ENCODE measurements around the gene LIMA1. TPM values are rescaled to one million over a fixed set of nuclear protein-coding genes. Genes with fewer than 3 reads are reported as not detected.
"Not testable (repeated sequence)": the region's sequence is repeated elsewhere in the genome, so short reads cannot be mapped to it uniquely, and the experiment has no call there.

Gene LIMA1
- total RNA-seq, 1 donor from 2014 or later, result 98.2 TPM

- Histone ChIP-seq H3K4me3 (ENCODE audit: low read depth, low read length) (no peak overlapping the region), H3K27me3 (ENCODE audit: control insufficient read depth, insufficient read depth, low read length) (no peaks in the 10 kb centered on the region), H3K36me3 (ENCODE audit: control insufficient read depth, insufficient read depth, low read length) (no peaks in the 10 kb centered on the region)
- TF ChIP-seq, protein P1, sequence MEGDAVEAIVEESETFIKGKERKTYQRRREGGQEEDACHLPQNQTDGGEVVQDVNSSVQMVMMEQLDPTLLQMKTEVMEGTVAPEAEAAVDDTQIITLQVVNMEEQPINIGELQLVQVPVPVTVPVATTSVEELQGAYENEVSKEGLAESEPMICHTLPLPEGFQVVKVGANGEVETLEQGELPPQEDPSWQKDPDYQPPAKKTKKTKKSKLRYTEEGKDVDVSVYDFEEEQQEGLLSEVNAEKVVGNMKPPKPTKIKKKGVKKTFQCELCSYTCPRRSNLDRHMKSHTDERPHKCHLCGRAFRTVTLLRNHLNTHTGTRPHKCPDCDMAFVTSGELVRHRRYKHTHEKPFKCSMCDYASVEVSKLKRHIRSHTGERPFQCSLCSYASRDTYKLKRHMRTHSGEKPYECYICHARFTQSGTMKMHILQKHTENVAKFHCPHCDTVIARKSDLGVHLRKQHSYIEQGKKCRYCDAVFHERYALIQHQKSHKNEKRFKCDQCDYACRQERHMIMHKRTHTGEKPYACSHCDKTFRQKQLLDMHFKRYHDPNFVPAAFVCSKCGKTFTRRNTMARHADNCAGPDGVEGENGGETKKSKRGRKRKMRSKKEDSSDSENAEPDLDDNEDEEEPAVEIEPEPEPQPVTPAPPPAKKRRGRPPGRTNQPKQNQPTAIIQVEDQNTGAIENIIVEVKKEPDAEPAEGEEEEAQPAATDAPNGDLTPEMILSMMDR (IDR thresholded peaks at IDR 0.05; ENCODE audit: insufficient read depth, low read length, severe bottlenecking), result no peak
- no peak for DNase-seq (ENCODE audit: low read depth)
- FAIRE-seq, result no peak
These were observed 122.7 kb downstream of the LIMA1 start for GRCh38 chr12:50160643-50161042.

- DNase-seq (ENCODE audit: low read depth) (no peak), FAIRE-seq (no peak)
- TF ChIP-seq, protein P1 (IDR thresholded peaks at IDR 0.05; ENCODE audit: insufficient read depth, low read length, severe bottlenecking), result no peak
- Histone ChIP-seq H3K36me3 (ENCODE audit: control insufficient read depth, insufficient read depth, low read length) (peaks cover 1% of the 10 kb centered on the region), H3K4me3 (ENCODE audit: low read depth, low read length) (no peak overlapping the region), H3K27me3 (ENCODE audit: control insufficient read depth, insufficient read depth, low read length) (no peaks in the 10 kb centered on the region)
These were observed 126.1 kb downstream of the LIMA1 start for GRCh38 chr12:50157259-50157658.

GRCh38 chr12:50156641-50157040 lies 126.7 kb downstream of the LIMA1 start:
- TF ChIP-seq, protein P1 (IDR thresholded peaks at IDR 0.05; ENCODE audit: insufficient read depth, low read length, severe bottlenecking), result no peak
- H3K4me3 ChIP-seq (ENCODE audit: low read depth, low read length), result no peak overlapping the region
- peaks cover 1% of the 10 kb centered on the region for H3K36me3 ChIP-seq (ENCODE audit: control insufficient read depth, insufficient read depth, low read length)
- FAIRE-seq (no peak), DNase-seq (ENCODE audit: low read depth) (no peak)
- H3K27me3 ChIP-seq (ENCODE audit: control insufficient read depth, insufficient read depth, low read length), result no peaks in the 10 kb centered on the region

- H3K36me3 ChIP-seq (ENCODE audit: control insufficient read depth, insufficient read depth, low read length); H3K27me3 ChIP-seq (ENCODE audit: control insufficient read depth, insufficient read depth, low read length); FAIRE-seq; H3K4me3 ChIP-seq (ENCODE audit: low read depth, low read length); DNase-seq (ENCODE audit: low read depth): not testable (repeated sequence)
These were observed 128.4 kb downstream of the LIMA1 start for GRCh38 chr12:50154947-50155346.

- Histone ChIP-seq H3K27me3 (ENCODE audit: control insufficient read depth, insufficient read depth, low read length) (no peaks in the 10 kb centered on the region), H3K4me3 (ENCODE audit: low read depth, low read length) (no peak overlapping the region), H3K36me3 (ENCODE audit: control insufficient read depth, insufficient read depth, low read length) (peaks cover 1% of the 10 kb centered on the region)
- FAIRE-seq (no peak), DNase-seq (ENCODE audit: low read depth) (peak; percentile 41)
- TF ChIP-seq, protein P1 (IDR thresholded peaks at IDR 0.05; ENCODE audit: insufficient read depth, low read length, severe bottlenecking), result no peak
These were observed 132.2 kb downstream of the LIMA1 start for GRCh38 chr12:50151047-50151687.

- no peaks in the 10 kb centered on the region for H3K27me3 ChIP-seq (ENCODE audit: control insufficient read depth, insufficient read depth, low read length)
- H3K36me3 ChIP-seq (ENCODE audit: control insufficient read depth, insufficient read depth, low read length), result peaks cover 1% of the 10 kb centered on the region
- TF ChIP-seq, protein P1 (IDR thresholded peaks at IDR 0.05; ENCODE audit: insufficient read depth, low read length, severe bottlenecking), result no peak
- FAIRE-seq, result no peak
- DNase-seq (ENCODE audit: low read depth), result no peak
- no peak overlapping the region for H3K4me3 ChIP-seq (ENCODE audit: low read depth, low read length)
These were observed 134.0 kb downstream of the LIMA1 start for GRCh38 chr12:50149311-50149710.

GRCh38 chr12:50148011-50148410 lies 135.3 kb downstream of the LIMA1 start:
- H3K4me3 ChIP-seq (ENCODE audit: low read depth, low read length); H3K27me3 ChIP-seq (ENCODE audit: control insufficient read depth, insufficient read depth, low read length); FAIRE-seq; H3K36me3 ChIP-seq (ENCODE audit: control insufficient read depth, insufficient read depth, low read length); DNase-seq (ENCODE audit: low read depth): not testable (repeated sequence)

All from bronchial epithelial cell (primary cell).